OCI-LY1 (cell line): ENCODE results near the gene CACNA2D1.

Source experiments
- H2AFZ ChIP-seq: fragments of 200-600 bp; sonication (generic), shearing (Covaris generic); 2 replicates; pipeline ENCODE4 v1.6.0; 2014; ENCODE audit warnings: antibody characterized with exemption, mild to moderate bottlenecking, low read length
- H3F3A ChIP-seq: fragments of 200-600 bp; sonication (generic), shearing (Covaris generic); 2 replicates; pipeline ENCODE4 v1.6.0; 2014; ENCODE audit warnings: mild to moderate bottlenecking, antibody characterized with exemption, low read length, moderate library complexity; ENCODE audit not compliant: insufficient read depth
- H3K27ac ChIP-seq: fragments of 200-600 bp; sonication (generic); 2 replicates; pipeline ENCODE4 v1.5.1; 2014; ENCODE audit warnings: low read length, mixed run types, mild to moderate bottlenecking, low read depth; ENCODE audit not compliant: poor library complexity, severe bottlenecking
- H3K27me3 ChIP-seq: fragments of 200-600 bp; sonication (generic); 2 replicates; pipeline ENCODE4 v1.6.0; 2014; ENCODE audit warnings: antibody characterized with exemption, mild to moderate bottlenecking, low read length, moderate library complexity; ENCODE audit not compliant: insufficient read depth
- H3K36me3 ChIP-seq: fragments of 200-600 bp; sonication (generic); 2 replicates; pipeline ENCODE4 v1.6.1; 2014; ENCODE audit warnings: mild to moderate bottlenecking, antibody characterized with exemption, low read length, moderate library complexity, mixed read lengths; ENCODE audit not compliant: insufficient read depth
- H3K4me1 ChIP-seq: fragments of 200-600 bp; sonication (generic); 2 replicates; pipeline ENCODE4 v1.5.1; 2014; ENCODE audit warnings: mild to moderate bottlenecking, low read length, moderate library complexity; ENCODE audit not compliant: insufficient read depth, severe bottlenecking
- H3K4me2 ChIP-seq: fragments of 200-600 bp; sonication (generic), shearing (Covaris generic); 2 replicates; pipeline ENCODE4 v1.6.1; 2014; ENCODE audit warnings: low read length
- H3K4me3 ChIP-seq: fragments of 200-600 bp; sonication (generic); 2 replicates; pipeline ENCODE4 v1.5.1; 2014; ENCODE audit warnings: low read length, low read depth, mild to moderate bottlenecking, mixed read lengths; ENCODE audit not compliant: poor library complexity, severe bottlenecking
- H3K79me2 ChIP-seq: fragments of 200-600 bp; shearing (Covaris generic); 2 replicates; pipeline ENCODE4 v1.6.1; 2016; ENCODE audit warnings: mixed run types, low read length, mixed read lengths; ENCODE audit not compliant: insufficient read depth
- H3K9ac ChIP-seq: fragments of 200-600 bp; sonication (generic), shearing (Covaris generic); 2 replicates; pipeline ENCODE4 v1.6.1; 2014; ENCODE audit warnings: mild to moderate bottlenecking, low read length, mixed read lengths
- H3K9me2 ChIP-seq: fragments of 200-600 bp; sonication (generic), shearing (Covaris generic); 2 replicates; pipeline ENCODE4 v1.6.1; 2014; ENCODE audit warnings: low read depth, mild to moderate bottlenecking, low read length, mixed read lengths
- H3K9me3 ChIP-seq: fragments of 200-600 bp; shearing (Covaris generic); 2 replicates; pipeline ENCODE4 v1.6.1; 2014; ENCODE audit warnings: low read length, mixed read lengths
- H4K20me1 ChIP-seq: fragments of 200-600 bp; sonication (generic), shearing (Covaris generic); 2 replicates; pipeline ENCODE4 v1.6.0; 2016; ENCODE audit warnings: mild to moderate bottlenecking, low read length; ENCODE audit not compliant: insufficient read depth
- EZH2 ChIP-seq: fragments of 200-600 bp; sonication (generic), shearing (Covaris generic); IDR thresholded peaks from 2 replicates; pipeline ENCODE4 v1.8.0; 2017; ENCODE audit warnings: borderline replicate concordance, mixed run types, mild to moderate bottlenecking, antibody characterized with exemption, low read length, moderate library complexity, mixed read lengths
- TF ChIP-seq, protein P1 (sequence below): fragments of 200-600 bp; sonication (generic), shearing (Covaris generic); IDR thresholded peaks from 2 replicates; pipeline ENCODE4 v1.5.1; 2017; ENCODE audit warnings: mild to moderate bottlenecking, antibody characterized with exemption, low read length, moderate library complexity, mixed read lengths

CACNA2D1 gene

GRCh38 chr7:82204694-82205093 is 238.9 kb downstream of the CACNA2D1 start:
- H3K27ac ChIP-seq, result no peak overlapping the region
- no peaks in the 10 kb centered on the region for H3K27me3 ChIP-seq
- H3K9ac ChIP-seq, result no peak overlapping the region
- H3K4me2 ChIP-seq, result no peak overlapping the region
- no peak for TF ChIP-seq EZH2
- TF ChIP-seq, protein P1, sequence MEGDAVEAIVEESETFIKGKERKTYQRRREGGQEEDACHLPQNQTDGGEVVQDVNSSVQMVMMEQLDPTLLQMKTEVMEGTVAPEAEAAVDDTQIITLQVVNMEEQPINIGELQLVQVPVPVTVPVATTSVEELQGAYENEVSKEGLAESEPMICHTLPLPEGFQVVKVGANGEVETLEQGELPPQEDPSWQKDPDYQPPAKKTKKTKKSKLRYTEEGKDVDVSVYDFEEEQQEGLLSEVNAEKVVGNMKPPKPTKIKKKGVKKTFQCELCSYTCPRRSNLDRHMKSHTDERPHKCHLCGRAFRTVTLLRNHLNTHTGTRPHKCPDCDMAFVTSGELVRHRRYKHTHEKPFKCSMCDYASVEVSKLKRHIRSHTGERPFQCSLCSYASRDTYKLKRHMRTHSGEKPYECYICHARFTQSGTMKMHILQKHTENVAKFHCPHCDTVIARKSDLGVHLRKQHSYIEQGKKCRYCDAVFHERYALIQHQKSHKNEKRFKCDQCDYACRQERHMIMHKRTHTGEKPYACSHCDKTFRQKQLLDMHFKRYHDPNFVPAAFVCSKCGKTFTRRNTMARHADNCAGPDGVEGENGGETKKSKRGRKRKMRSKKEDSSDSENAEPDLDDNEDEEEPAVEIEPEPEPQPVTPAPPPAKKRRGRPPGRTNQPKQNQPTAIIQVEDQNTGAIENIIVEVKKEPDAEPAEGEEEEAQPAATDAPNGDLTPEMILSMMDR, result no peak
- no peaks in the 10 kb centered on the region for H3F3A ChIP-seq
- no peaks in the 10 kb centered on the region for H4K20me1 ChIP-seq
- no peak overlapping the region for H3K4me3 ChIP-seq
- H3K36me3 ChIP-seq, result no peaks in the 10 kb centered on the region
- H3K79me2 ChIP-seq, result no peaks in the 10 kb centered on the region
- no peak overlapping the region for H2AFZ ChIP-seq
- H3K4me1 ChIP-seq, result no peaks in the 10 kb centered on the region
- H3K9me3 ChIP-seq, result no peaks in the 10 kb centered on the region
- no peaks in the 10 kb centered on the region for H3K9me2 ChIP-seq

DNA sequence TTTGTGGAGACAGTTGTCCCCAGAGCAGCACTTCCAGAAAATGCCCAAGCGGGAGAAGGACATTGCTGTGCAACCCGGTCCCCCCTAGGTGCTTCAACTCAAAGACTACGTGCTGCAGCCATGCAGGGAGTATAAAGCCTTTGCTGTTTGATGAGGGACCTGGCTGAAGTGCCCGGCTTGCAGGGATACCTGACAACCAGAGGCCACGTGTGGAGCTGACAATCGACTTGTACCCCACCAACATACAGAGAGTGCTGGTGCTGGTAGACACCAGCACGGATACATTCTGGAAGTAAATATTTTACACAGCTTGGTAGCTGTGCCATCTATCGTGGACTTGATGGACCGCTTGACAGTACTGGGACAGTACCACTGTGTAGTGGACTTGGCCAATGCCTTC is 240.6 kb downstream of the CACNA2D1 start:
- H3K9ac ChIP-seq, result no peak overlapping the region
- H3K4me2 ChIP-seq, result no peak overlapping the region
- H3K27me3 ChIP-seq, result no peaks in the 10 kb centered on the region
- no peak overlapping the region for H3K4me3 ChIP-seq
- no peaks in the 10 kb centered on the region for H3K9me2 ChIP-seq
- H3K4me1 ChIP-seq, result no peaks in the 10 kb centered on the region
- H4K20me1 ChIP-seq, result no peaks in the 10 kb centered on the region
- no peak overlapping the region for H3K27ac ChIP-seq
- H3K36me3 ChIP-seq, result no peaks in the 10 kb centered on the region
- no peaks in the 10 kb centered on the region for H3K9me3 ChIP-seq
- no peaks in the 10 kb centered on the region for H3K79me2 ChIP-seq
- H3F3A ChIP-seq, result no peaks in the 10 kb centered on the region
- no peak for TF ChIP-seq EZH2
- TF ChIP-seq, protein P1, result no peak
- H2AFZ ChIP-seq, result no peak overlapping the region

DNA sequence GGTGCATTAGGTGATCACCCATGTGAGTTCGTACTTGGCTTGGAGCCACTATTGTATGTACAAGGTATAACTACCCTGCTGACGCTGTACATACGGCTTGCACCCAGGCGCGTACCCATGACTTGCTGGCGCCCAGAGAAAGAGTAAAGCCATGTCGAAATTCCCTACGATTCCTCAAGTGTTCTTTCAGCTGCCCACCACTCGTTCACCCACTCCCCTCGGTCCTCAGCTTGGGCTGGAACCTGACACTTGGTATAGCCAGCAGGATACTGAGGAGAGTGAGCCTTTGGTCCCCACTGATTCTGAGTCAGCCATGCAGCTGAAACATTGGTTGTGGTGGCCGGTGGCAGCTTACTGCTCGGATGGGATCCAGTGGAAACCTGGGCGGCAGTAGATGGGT is 241.5 kb downstream of the CACNA2D1 start:
- Histone ChIP-seq H3K4me1 (no peaks in the 10 kb centered on the region), H3K36me3 (no peaks in the 10 kb centered on the region), H3F3A (no peaks in the 10 kb centered on the region), H3K9me2 (no peaks in the 10 kb centered on the region), H4K20me1 (no peaks in the 10 kb centered on the region), H3K27me3 (no peaks in the 10 kb centered on the region), H2AFZ (no peak overlapping the region), H3K79me2 (no peaks in the 10 kb centered on the region), H3K4me2 (no peak overlapping the region), H3K9me3 (no peaks in the 10 kb centered on the region), H3K4me3 (no peak overlapping the region), H3K9ac (no peak overlapping the region), H3K27ac (no peak overlapping the region)
- no peak for TF ChIP-seq EZH2
- TF ChIP-seq, protein P1, result no peak
